Mucosa of descending colon (tissue), 3 donors: ENCODE results near the gene GPR156. TPM values are rescaled to one million over a fixed set of nuclear protein-coding genes. Genes with fewer than 3 reads are reported as not detected.
"Not testable (repeated sequence)": the region's sequence is repeated elsewhere in the genome, so short reads cannot be mapped to it uniquely, and the experiment has no call there.

Experiments
- ATAC-seq: fragments of 200-7000 bp; cut with Tn5 transposase; one replicate; pipeline ENCODE4 v1.9.1; 2020; ENCODE audit warnings: mild to moderate bottlenecking, moderate library complexity
- DNase-seq, 3 donors: peaks; one replicate each; pipeline ENCODE4 v3.0.0-alpha.2; 2020
- H3K36me3 ChIP-seq: fragments of 200-600 bp; one replicate; pipeline ENCODE4 v1.8.0; 2021; ENCODE audit warnings: low read depth, mild to moderate bottlenecking
- H3K4me1 ChIP-seq: fragments of 200-600 bp; one replicate; pipeline ENCODE4 v1.8.0; 2021; ENCODE audit warnings: low read depth, mild to moderate bottlenecking
- H3K4me3 ChIP-seq: fragments of 200-600 bp; one replicate; pipeline ENCODE4 v1.8.0; 2021; ENCODE audit warnings: mild to moderate bottlenecking
- H3K9me3 ChIP-seq: fragments of 200-600 bp; one replicate; pipeline ENCODE4 v1.8.0; 2021; ENCODE audit warnings: mild to moderate bottlenecking
- CTCF ChIP-seq: fragments of 200-600 bp; IDR thresholded peaks from one replicate; pipeline ENCODE4 v1.8.0; 2022; ENCODE audit warnings: antibody characterized with exemption, mild to moderate bottlenecking
- intact Hi-C, 2 donors: fragments of 100-400 bp; cut with DNase I in 1 of 2; cut with micrococcal nuclease in 1 of 2; formaldehyde crosslinking; loops; one replicate each; pipeline versions ENCODE4 v1.11.0 to v1.11.1; 2022; cut with DNase I, micrococcal nuclease
- total RNA-seq, 3 donors: library from RNA; stranded (reverse); fragmentation: NEBNext Ultra II Directional in 2 of 3; extraction: Animal tissue kit (Norgen Biotek cat#: 25700) in 2 of 3; gene quantifications; one replicate each; pipeline versions ENCODE4 v1.2.1 to v1.2.4, GENCODE V29; 2021 to 2023
- donor health status: DM: no; HTN: no; CAD: no; lungs with moderate emphysema.
- donor health status: DM: no; HTN: no; CAD: no.
- donor health status: DM: no; HTN: yes; CAD: no.

GPR156 gene
- total RNA-seq, 3 donors from 2014 or later = 0.34 to 2.7 TPM; not detected in 1

GRCh38 chr3:120157681-120158080, 127.3 kb downstream of the GPR156 start:
- DNase-seq = no peak
- peaks cover 13% of the 10 kb centered on the region for H3K9me3 ChIP-seq
- no peaks in the 10 kb centered on the region for H3K36me3 ChIP-seq
- ATAC-seq = no peak
- no peak for TF ChIP-seq CTCF
- H3K4me3 ChIP-seq = no peak overlapping the region
- intact Hi-C loops = no loop called here
- no peaks in the 10 kb centered on the region for H3K4me1 ChIP-seq

GRCh38 chr3:120157113-120157512, 127.9 kb downstream of the GPR156 start:
- Histone ChIP-seq H3K4me3 (no peak overlapping the region), H3K36me3 (no peaks in the 10 kb centered on the region), H3K9me3 (peaks cover 13% of the 10 kb centered on the region), H3K4me1 (no peaks in the 10 kb centered on the region)
- intact Hi-C loops = no loop called here
- no peak for ATAC-seq
- no peak for DNase-seq
- no peak for TF ChIP-seq CTCF

- ATAC-seq = no peak
- peaks cover 13% of the 10 kb centered on the region for H3K9me3 ChIP-seq
- intact Hi-C loops = no loop called here
These were observed 128.3 kb downstream of the GPR156 start for GRCh38 chr3:120156699-120157098.

GRCh38 chr3:120155694-120156093, 129.3 kb downstream of the GPR156 start:
- H3K36me3 ChIP-seq, DNase-seq, H3K4me3 ChIP-seq, H3K4me1 ChIP-seq, intact Hi-C loops, ATAC-seq: not testable (repeated sequence)
- H3K9me3 ChIP-seq = peaks cover 13% of the 10 kb centered on the region

More at GRCh38 chr3:120156699-120157098, 128.3 kb downstream of the GPR156 start:
- DNase-seq = no peak
- no peak for TF ChIP-seq CTCF
- Histone ChIP-seq H3K4me1 (peaks cover 4% of the 10 kb centered on the region), H3K36me3 (no peaks in the 10 kb centered on the region), H3K4me3 (no peak overlapping the region)

GRCh38 chr3:120155108-120155507, 129.9 kb downstream of the GPR156 start:
- ATAC-seq (no peak), DNase-seq (no peak)
- Histone ChIP-seq H3K36me3 (no peaks in the 10 kb centered on the region), H3K4me1 (peaks cover 4% of the 10 kb centered on the region), H3K4me3 (no peak overlapping the region), H3K9me3 (peaks cover 13% of the 10 kb centered on the region)
- TF ChIP-seq CTCF = no peak
- intact Hi-C loops = no loop called here

- H3K4me1 ChIP-seq = peaks cover 4% of the 10 kb centered on the region
- no peak overlapping the region for H3K4me3 ChIP-seq
- H3K36me3 ChIP-seq = no peaks in the 10 kb centered on the region
- DNase-seq = no peak
- H3K9me3 ChIP-seq = peaks cover 13% of the 10 kb centered on the region
- TF ChIP-seq CTCF = no peak
- intact Hi-C loops = no loop called here
- no peak for ATAC-seq
These were observed 131.7 kb downstream of the GPR156 start for GRCh38 chr3:120153294-120153693.
